NCI-H1436 treated with DMSO at 0.1 percent for 48 hours (cell line): ENCODE measurements around the gene IRF2BP2.

Experiments used
- DNase-seq: peaks from one replicate; lab custom pipeline; 2025; lab: John Stamatoyannopoulos, UW

The IRF2BP2 gene

GRCh38 chr1:234583755-234584419 lies 26.1 kb downstream of the IRF2BP2 start:
- no peak for DNase-seq

GRCh38 chr1:234582681-234583301 lies 27.2 kb downstream of the IRF2BP2 start:
- DNase-seq, result no peak

- no peak for DNase-seq
These were observed 27.8 kb downstream of the IRF2BP2 start for GRCh38 chr1:234582186-234582585.

GRCh38 chr1:234581063-234581714 lies 28.8 kb downstream of the IRF2BP2 start:
- DNase-seq, result no peak

- no peak for DNase-seq
These were observed 30.0 kb downstream of the IRF2BP2 start for GRCh38 chr1:234579967-234580366.

GRCh38 chr1:234578735-234579134 lies 31.2 kb downstream of the IRF2BP2 start:
- DNase-seq, result no peak

GRCh38 chr1:234578087-234578486 lies 31.9 kb downstream of the IRF2BP2 start:
- no peak for DNase-seq

GRCh38 chr1:234573711-234574299 lies 36.2 kb downstream of the IRF2BP2 start:
- no peak for DNase-seq

GRCh38 chr1:234572966-234573365 lies 37.0 kb downstream of the IRF2BP2 start:
- DNase-seq, result no peak

GRCh38 chr1:234571702-234572101 lies 38.3 kb downstream of the IRF2BP2 start:
- DNase-seq, result no peak

- DNase-seq, result peak; percentile 54
These were observed 39.5 kb downstream of the IRF2BP2 start for GRCh38 chr1:234570329-234571120.

- no peak for DNase-seq
These were observed 41.6 kb downstream of the IRF2BP2 start for GRCh38 chr1:234568345-234568744.

GRCh38 chr1:234565132-234565531 lies 44.8 kb downstream of the IRF2BP2 start:
- no peak for DNase-seq

- DNase-seq, result no peak
These were observed 45.6 kb downstream of the IRF2BP2 start for GRCh38 chr1:234564035-234565029.

- no peak for DNase-seq
These were observed 47.6 kb downstream of the IRF2BP2 start for GRCh38 chr1:234562334-234562733.

GRCh38 chr1:234561319-234561718 lies 48.7 kb downstream of the IRF2BP2 start:
- no peak for DNase-seq

GRCh38 chr1:234559902-234560676 lies 49.9 kb downstream of the IRF2BP2 start:
- DNase-seq, result no peak

GRCh38 chr1:234559152-234559901 lies 50.7 kb downstream of the IRF2BP2 start:
- no peak for DNase-seq

GRCh38 chr1:234558330-234558836 lies 51.6 kb downstream of the IRF2BP2 start:
- no peak for DNase-seq
